ENCODE measurements around the gene GNL2. TPM values are rescaled to one million over a fixed set of nuclear protein-coding genes. Genes with fewer than 3 reads are reported as not detected.
A peak's percentile ranks its signal among the peaks of the same experiment; 100 is the strongest.
"Not testable (repeated sequence)": the region's sequence is repeated elsewhere in the genome, so short reads cannot be mapped to it uniquely, and the experiment has no call there.

GNL2 gene
- total RNA-seq, 1 donor from 2014 or later, result 17.0 TPM

DNA sequence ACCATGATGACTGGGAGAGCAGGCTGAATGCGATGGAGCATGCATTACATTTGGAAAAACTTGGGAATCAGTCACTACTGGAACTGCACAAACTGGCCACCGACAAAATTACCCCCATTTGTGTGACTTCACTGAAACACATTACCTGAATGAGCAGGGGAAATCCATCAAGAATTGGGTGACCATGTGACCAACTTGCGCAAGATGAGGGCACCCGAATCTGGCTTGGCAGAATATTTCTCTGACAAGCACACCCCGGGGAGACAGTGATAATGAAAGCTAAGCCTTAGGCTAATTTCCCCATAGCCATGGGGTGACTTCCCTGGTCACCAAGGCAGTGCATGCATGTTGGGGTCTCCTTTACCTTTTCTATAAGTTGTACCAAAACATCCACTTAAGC is 50.7 kb downstream of the GNL2 start:
- TF ChIP-seq, protein P1, sequence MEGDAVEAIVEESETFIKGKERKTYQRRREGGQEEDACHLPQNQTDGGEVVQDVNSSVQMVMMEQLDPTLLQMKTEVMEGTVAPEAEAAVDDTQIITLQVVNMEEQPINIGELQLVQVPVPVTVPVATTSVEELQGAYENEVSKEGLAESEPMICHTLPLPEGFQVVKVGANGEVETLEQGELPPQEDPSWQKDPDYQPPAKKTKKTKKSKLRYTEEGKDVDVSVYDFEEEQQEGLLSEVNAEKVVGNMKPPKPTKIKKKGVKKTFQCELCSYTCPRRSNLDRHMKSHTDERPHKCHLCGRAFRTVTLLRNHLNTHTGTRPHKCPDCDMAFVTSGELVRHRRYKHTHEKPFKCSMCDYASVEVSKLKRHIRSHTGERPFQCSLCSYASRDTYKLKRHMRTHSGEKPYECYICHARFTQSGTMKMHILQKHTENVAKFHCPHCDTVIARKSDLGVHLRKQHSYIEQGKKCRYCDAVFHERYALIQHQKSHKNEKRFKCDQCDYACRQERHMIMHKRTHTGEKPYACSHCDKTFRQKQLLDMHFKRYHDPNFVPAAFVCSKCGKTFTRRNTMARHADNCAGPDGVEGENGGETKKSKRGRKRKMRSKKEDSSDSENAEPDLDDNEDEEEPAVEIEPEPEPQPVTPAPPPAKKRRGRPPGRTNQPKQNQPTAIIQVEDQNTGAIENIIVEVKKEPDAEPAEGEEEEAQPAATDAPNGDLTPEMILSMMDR (IDR thresholded peaks at IDR 0.05), result no peak
- Histone ChIP-seq H3K27ac (no peak overlapping the region), H3K4me3 (no peak overlapping the region), H3K9me3 (no peaks in the 10 kb centered on the region), H3K4me1 (no peaks in the 10 kb centered on the region), H3K36me3 (peaks cover 52 to 65% of the 10 kb centered on the region in 2 donors), H3K27me3 (no peaks in the 10 kb centered on the region)
- intact Hi-C loops (cut with DNase I), result no loop called here
- DNase-seq (ENCODE audit: low spot score in 2 of 2), result no peak

DNA sequence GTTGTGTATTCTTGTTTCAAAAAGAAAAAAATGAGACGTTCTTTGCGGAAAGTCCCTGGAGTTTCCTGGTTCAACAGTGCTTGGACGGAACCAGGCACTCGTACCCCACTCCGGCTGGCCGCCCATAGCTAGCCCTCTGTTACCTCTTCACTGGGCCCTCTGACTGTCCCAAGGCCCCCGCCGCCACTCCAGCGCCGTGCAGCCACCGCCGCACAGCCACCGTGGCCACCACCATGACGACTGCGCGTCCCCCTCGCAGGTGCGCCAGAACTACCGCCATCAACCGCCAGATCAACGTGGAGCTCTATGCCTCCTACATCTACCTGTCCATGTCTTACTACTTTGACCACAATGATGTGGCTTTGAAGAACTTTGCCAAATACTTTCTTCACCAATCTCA is 51.2 kb downstream of the GNL2 start:
- intact Hi-C loops (cut with DNase I), result no loop called here
- H3K4me1 ChIP-seq, result no peaks in the 10 kb centered on the region

DNA sequence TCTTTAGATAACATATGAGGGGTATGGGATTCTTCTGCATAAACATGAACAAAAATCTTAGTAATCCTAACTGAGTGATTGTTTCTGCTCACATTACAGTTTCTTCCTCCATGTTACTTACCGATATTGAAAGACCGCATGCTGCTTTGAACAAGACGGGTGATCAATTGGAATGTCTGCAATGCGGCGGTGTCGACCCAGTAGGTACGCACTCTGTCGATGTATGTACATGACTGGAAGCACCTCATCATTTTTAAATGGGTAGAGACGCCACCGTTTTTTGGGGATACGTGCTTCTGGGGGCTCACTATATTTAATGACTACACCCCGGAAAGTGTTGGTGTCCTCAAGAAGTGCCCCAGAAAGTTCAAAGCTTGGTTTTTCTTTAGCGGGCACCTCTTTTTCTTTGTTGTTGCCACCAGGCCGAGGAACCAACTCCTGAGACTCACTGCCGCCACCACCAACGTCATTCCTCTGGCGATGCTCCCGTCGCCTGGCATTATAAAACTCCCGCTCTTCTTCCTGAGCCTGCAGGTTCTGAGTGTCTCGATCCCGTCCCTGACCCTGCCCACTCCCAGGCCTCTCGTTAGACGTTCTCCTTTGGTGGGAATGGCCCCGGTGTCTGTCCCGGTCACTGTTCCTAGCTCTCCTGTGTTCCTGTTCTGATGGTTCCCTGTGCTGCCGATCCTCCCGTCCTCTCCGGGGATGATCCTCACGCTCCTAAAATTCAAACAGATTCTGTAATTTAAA is 55.5 kb downstream of the GNL2 start:
- no peak overlapping the region for H3K27ac ChIP-seq
- H3K36me3 ChIP-seq, result peaks cover 60 to 61% of the 10 kb centered on the region in 2 donors
- no peak for DNase-seq (ENCODE audit: low spot score in 2 of 2)
- intact Hi-C loops (cut with DNase I), result no loop called here
- H3K9me3 ChIP-seq, result no peaks in the 10 kb centered on the region
- TF ChIP-seq, protein P1 (IDR thresholded peaks at IDR 0.05), result no peak
- H3K4me1 ChIP-seq, result no peaks in the 10 kb centered on the region
- no peaks in the 10 kb centered on the region for H3K27me3 ChIP-seq
- H3K4me3 ChIP-seq, result no peak overlapping the region

More for the DNA sequence above, 51.2 kb downstream of the GNL2 start:
- TF ChIP-seq, protein P1 (IDR thresholded peaks at IDR 0.05), result no peak
- H3K9me3 ChIP-seq, result no peaks in the 10 kb centered on the region
- no peak overlapping the region for H3K4me3 ChIP-seq
- DNase-seq (ENCODE audit: low spot score in 2 of 2), result no peak
- no peaks in the 10 kb centered on the region for H3K27me3 ChIP-seq
- peaks cover 57 to 65% of the 10 kb centered on the region in 2 donors for H3K36me3 ChIP-seq
- H3K27ac ChIP-seq, result no peak overlapping the region

DNA sequence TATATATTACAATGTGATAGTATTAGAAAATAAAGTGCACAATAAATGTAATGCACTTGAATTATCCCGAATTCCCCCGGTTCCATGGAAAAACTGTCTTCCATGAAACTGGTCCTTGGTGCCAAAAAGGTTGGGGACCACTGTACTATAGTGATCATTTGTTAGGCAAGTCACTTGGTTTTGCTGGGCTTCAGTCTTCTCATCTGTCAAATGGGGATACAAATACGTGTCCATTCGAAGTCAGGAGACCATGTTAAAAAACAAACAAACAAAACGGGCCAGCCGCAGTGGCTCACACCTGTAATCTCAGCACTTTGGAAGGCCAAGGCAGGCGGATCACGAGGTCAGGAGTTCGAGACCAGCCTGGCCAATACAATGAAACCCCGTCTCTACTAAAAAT is 56.6 kb downstream of the GNL2 start:
- H3K27ac ChIP-seq; H3K4me1 ChIP-seq; H3K4me3 ChIP-seq; H3K9me3 ChIP-seq; intact Hi-C loops (cut with DNase I); DNase-seq (ENCODE audit: low spot score in 2 of 2); H3K27me3 ChIP-seq: not testable (repeated sequence)
- peaks cover 51 to 54% of the 10 kb centered on the region in 2 donors for H3K36me3 ChIP-seq

DNA sequence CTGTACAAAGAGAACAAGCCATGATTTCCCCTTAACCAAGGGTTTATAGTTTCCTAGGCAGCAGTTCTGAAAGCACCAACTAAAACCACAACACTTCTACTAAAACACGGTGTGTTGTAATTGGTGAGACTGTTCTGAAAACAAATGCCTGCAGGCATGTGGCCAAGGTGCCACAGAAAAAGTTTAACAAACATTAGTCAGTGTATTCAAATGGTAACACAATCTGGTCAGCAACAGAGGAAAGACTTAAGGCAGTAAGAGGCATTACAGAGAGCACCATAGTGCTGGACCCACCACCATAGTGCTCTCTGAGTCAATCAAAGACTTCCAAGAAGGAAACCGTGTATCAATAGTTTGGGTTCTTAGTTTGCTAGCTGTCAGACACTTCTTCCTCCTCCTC is 58.4 kb downstream of the GNL2 start:
- H3K4me1 ChIP-seq, result peaks cover 0 to 12% of the 10 kb centered on the region in 2 donors
- H3K27me3 ChIP-seq, result no peaks in the 10 kb centered on the region
- H3K27ac ChIP-seq, result no peak overlapping the region
- intact Hi-C loops (cut with DNase I), result no loop called here
- H3K36me3 ChIP-seq, result peaks cover 48 to 49% of the 10 kb centered on the region in 2 donors
- H3K9me3 ChIP-seq, result no peaks in the 10 kb centered on the region
- no peak for DNase-seq (ENCODE audit: low spot score in 2 of 2)
- TF ChIP-seq, protein P1 (IDR thresholded peaks at IDR 0.05), result no peak
- H3K4me3 ChIP-seq, result no peak overlapping the region

DNA sequence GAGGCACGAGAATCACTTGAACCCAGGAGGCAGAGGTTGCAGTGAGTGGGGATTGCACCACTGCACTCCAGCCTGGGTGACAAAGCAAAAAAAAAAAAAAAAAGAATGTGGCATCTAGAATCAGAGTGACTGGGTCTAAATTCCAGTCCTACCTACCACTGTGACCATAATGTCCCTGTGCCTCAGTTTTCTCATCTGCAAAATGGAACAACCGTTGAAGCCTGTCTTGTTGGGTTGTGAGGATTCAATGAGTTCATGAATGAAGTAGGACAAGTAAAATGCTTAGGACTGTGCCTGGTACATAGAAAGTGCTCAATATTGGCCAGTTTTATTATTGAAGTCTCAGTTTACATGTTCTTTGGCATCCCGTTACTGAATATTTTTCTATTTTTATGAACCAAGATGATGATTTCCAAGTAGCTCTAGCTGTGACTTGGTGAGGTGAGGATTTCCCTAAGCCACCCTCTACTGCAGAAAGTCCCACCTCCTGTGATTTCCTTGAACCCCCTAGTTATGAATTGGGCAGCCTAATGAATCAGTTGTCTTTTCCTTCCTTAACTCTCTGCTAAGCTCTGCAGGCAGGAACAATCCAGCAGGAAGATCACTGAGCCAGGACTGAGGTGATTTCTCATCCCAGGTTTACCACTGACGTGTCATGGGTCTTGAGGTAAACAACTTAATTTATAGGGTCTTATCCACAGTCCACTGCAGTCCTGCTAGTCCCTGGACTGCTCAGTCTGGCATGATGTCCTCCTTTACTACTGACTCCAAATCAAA is 62.2 kb downstream of the GNL2 start:
- H3K27ac ChIP-seq, result peak overlapping the region; percentile 62 to 75
- intact Hi-C loops (cut with DNase I), result loop anchor here (1.0 kb wide), 1 partner anchor 18 kb away; no protein-coding TSS in a partner anchor
- H3K4me3 ChIP-seq, result no peak overlapping the region
- H3K27me3 ChIP-seq, result no peaks in the 10 kb centered on the region
- DNase-seq (ENCODE audit: low spot score in 2 of 2), result no peak
- no peaks in the 10 kb centered on the region for H3K9me3 ChIP-seq
- TF ChIP-seq, protein P1 (IDR thresholded peaks at IDR 0.05), result no peak
- H3K36me3 ChIP-seq, result peaks cover 22 to 25% of the 10 kb centered on the region in 2 donors
- H3K4me1 ChIP-seq, result peaks cover 0 to 12% of the 10 kb centered on the region in 2 donors

DNA sequence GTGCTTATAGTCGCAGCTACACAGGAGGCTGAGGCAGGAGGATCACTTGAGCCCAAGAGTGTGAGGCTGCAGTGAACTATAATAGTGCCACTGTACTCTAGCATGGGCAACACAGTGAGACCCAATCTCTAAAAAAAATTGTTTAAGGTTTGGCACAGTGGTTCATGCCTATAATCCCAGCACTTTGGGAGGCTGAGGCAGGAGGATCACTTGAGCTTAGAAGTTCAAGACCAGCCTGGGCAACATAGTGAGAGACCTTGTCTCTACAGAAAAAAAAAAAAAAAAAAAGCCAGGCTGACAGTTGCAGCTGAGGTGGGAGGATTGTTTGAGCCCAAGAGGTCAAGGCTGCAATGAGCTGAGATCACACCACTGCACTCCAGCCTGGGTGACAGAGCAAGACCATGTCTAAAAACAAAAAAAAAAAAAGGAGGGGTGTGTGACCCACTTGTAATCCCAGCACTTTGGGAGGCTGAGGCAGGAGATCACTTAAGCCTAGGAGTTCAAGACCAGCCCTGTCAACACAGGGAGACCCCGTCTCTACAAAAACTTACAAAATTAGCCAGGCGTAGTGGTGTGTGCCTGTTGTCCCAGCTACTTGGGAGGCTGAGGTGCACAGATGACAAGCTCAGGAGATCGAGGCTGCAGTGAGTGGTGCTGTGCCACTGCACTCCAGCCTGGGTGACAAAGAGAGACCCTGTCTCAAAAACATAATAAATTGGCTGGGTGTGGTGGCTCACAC is 63.1 kb downstream of the GNL2 start:
- Histone ChIP-seq H3K4me1 (peaks cover 0 to 12% of the 10 kb centered on the region in 2 donors), H3K36me3 (peaks cover 16 to 17% of the 10 kb centered on the region in 2 donors)
- H3K9me3 ChIP-seq; DNase-seq (ENCODE audit: low spot score in 2 of 2); H3K4me3 ChIP-seq; H3K27me3 ChIP-seq; H3K27ac ChIP-seq; intact Hi-C loops (cut with DNase I): not testable (repeated sequence)

DNA sequence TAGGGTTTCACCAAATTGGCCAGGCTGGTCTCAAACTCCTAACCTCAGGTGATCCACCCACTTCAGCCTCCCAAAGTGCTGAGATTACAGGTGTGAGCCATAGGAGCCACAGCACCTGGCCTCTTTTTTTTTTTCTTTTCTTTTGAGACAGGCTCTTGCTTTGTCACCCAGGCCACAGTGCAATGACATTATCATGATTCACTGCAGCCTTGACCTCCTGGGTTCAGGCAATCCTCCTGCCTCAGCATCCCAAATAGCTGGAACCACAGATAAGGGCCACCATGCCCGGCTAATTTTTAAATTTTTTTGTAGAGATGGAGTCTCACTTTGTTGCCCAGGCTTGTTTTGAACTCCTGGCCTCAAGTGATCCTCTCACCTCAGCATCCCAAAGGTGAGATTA is 65.8 kb downstream of the GNL2 start:
- intact Hi-C loops (cut with DNase I); H3K4me3 ChIP-seq; H3K27ac ChIP-seq; H3K27me3 ChIP-seq; H3K9me3 ChIP-seq; H3K36me3 ChIP-seq; DNase-seq (ENCODE audit: low spot score in 2 of 2): not testable (repeated sequence)
- peaks cover 0 to 12% of the 10 kb centered on the region in 2 donors for H3K4me1 ChIP-seq
